ENCODE data around the gene FAM210B. TPM values are rescaled to one million over a fixed set of nuclear protein-coding genes. Genes with fewer than 3 reads are reported as not detected.
A peak's percentile ranks its signal among the peaks of the same experiment; 100 is the strongest.

The FAM210B gene, protein sequence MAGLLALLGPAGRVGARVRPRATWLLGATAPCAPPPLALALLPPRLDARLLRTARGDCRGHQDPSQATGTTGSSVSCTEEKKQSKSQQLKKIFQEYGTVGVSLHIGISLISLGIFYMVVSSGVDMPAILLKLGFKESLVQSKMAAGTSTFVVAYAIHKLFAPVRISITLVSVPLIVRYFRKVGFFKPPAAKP
- 16.5 to 19.1 TPM (median 16.5 TPM) in 3 replicates for total RNA-seq (2021)
- Bru-seq, nascent RNA: percentile 69 among the genes with signal in this experiment
- long read RNA-seq, experiment 1, transcript FAM210B-201 (3 exons, 3,046 nt): major isoform, 83 of 87 reads
- long read RNA-seq, experiment 1, partial matches to known transcripts: 2 of 87 reads
- long read RNA-seq, experiment 1, other reads (novel, unspliced or antisense): 2 of 87 reads
- long read RNA-seq, experiment 2, transcript FAM210B-201 (3 exons, 3,046 nt): major isoform, 22 of 37 reads
- long read RNA-seq, experiment 2, partial matches to known transcripts: 2 of 37 reads
- long read RNA-seq, experiment 2, other reads (novel, unspliced or antisense): 11 of 37 reads
- long read RNA-seq, experiment 3, partial matches to known transcripts: 3 of 9 reads
- long read RNA-seq, experiment 3, other reads (novel, unspliced or antisense): 6 of 9 reads

- peak within 1 kb of the TSS; percentile 83 for H3K4me3 Mint-ChIP-seq
- POLR2A ChIA-PET: no interaction called here
- peak; percentile 97 for ATAC-seq
Observed at GRCh38 chr20:56358600-56359211, at the start of gene FAM210B. TSS of gene FAM210B (plus strand) at chr20:56358974. CDS start at chr20:56359006, 32 bp downstream.

DNA sequence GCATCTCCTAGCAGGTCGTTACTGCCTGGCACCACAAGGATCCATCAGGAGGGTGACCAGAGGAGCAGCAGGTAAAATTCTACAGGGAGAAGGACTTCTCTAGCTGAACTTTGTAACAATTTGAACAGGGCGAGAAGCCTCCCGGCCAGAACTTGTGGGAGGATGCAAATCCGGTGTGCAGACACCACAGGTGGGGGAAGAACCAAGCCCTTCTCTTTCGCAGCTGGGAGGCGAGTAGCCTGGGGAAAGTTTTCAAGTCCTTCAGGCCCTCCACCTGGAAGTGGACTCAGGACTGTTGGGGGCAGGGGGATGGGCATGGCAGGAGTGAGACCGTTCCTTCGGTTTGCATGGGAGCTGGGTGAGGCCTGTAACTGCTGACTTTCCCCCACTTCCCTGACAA, 42.7 kb upstream of the FAM210B start:
- no peak for TF ChIP-seq SMAD4 (CRISPR knock-in tag; IDR thresholded peaks at IDR 0.05)
- no peak for TF ChIP-seq RELA (CRISPR knock-in tag; IDR thresholded peaks at IDR 0.05; ENCODE audit: borderline replicate concordance)
- no peak for TF ChIP-seq AFF4 (CRISPR knock-in tag; IDR thresholded peaks at IDR 0.05; ENCODE audit: borderline replicate concordance)
- no peak for TF ChIP-seq ZNF121 (CRISPR knock-in tag; IDR thresholded peaks at IDR 0.05)
- TF ChIP-seq ATF1 (CRISPR knock-in tag; IDR thresholded peaks at IDR 0.05): no peak
- TF ChIP-seq, protein P1, sequence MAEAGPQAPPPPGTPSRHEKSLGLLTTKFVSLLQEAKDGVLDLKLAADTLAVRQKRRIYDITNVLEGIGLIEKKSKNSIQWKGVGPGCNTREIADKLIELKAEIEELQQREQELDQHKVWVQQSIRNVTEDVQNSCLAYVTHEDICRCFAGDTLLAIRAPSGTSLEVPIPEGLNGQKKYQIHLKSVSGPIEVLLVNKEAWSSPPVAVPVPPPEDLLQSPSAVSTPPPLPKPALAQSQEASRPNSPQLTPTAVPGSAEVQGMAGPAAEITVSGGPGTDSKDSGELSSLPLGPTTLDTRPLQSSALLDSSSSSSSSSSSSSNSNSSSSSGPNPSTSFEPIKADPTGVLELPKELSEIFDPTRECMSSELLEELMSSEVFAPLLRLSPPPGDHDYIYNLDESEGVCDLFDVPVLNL (CRISPR knock-in tag; IDR thresholded peaks at IDR 0.05; ENCODE audit: borderline replicate concordance, low read depth): no peak
- TF ChIP-seq, protein P2, sequence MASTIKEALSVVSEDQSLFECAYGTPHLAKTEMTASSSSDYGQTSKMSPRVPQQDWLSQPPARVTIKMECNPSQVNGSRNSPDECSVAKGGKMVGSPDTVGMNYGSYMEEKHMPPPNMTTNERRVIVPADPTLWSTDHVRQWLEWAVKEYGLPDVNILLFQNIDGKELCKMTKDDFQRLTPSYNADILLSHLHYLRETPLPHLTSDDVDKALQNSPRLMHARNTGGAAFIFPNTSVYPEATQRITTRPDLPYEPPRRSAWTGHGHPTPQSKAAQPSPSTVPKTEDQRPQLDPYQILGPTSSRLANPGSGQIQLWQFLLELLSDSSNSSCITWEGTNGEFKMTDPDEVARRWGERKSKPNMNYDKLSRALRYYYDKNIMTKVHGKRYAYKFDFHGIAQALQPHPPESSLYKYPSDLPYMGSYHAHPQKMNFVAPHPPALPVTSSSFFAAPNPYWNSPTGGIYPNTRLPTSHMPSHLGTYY (CRISPR knock-in tag; IDR thresholded peaks at IDR 0.05): no peak
- H3K27ac Mint-ChIP-seq: no peak overlapping the region
- H3K4me1 Mint-ChIP-seq: no peaks in the 10 kb centered on the region
- ChIA-PET POLR2A (no interaction called here), CTCF (no interaction called here)
- no peak overlapping the region for H3K4me3 Mint-ChIP-seq
- H3K9me3 Mint-ChIP-seq: peaks cover 94% of the 10 kb centered on the region
- no peak for ATAC-seq
- peaks cover 79% of the 10 kb centered on the region for H3K36me3 Mint-ChIP-seq
- peaks cover 12% of the 10 kb centered on the region for H3K27me3 Mint-ChIP-seq (ENCODE audit: low read depth)
- DNase-seq (ENCODE audit: low spot score): no peak

More at GRCh38 chr20:56358600-56359211, at the start of gene FAM210B:
- H3K9me3 Mint-ChIP-seq: no peaks in the 10 kb centered on the region
- CTCF ChIA-PET: interaction anchor here (1.2 to 1.4 kb wide), 3 partner anchors 15 to 192 kb away, joined by 3 to 11 read pairs (median 4); partner anchors contain the start of genes AURKA and CSTF1
- H3K27ac Mint-ChIP-seq: no peak within 1 kb of the TSS
- no peaks in the 10 kb centered on the region for H3K36me3 Mint-ChIP-seq
- peaks cover 36% of the 10 kb centered on the region for H3K27me3 Mint-ChIP-seq (ENCODE audit: low read depth)
- TF ChIP-seq GTF2I (CRISPR knock-in tag; conservative IDR thresholded peaks at IDR 0.05): no peak
- TF ChIP-seq JAZF1 (CRISPR knock-in tag; IDR thresholded peaks at IDR 0.05): no peak
- TF ChIP-seq OVOL2 (CRISPR knock-in tag; IDR thresholded peaks at IDR 0.05; ENCODE audit: borderline replicate concordance): no peak
- peaks cover 24% of the 10 kb centered on the region for H3K4me1 Mint-ChIP-seq
- peak; percentile 85 for DNase-seq (ENCODE audit: low spot score)

GRCh38 chr20:56316483-56316882, 42.3 kb upstream of the FAM210B start:
- POLR2A ChIA-PET: no interaction called here
- CTCF ChIA-PET: no interaction called here
- H3K4me3 Mint-ChIP-seq: no peak overlapping the region
- peaks cover 8% of the 10 kb centered on the region for H3K27me3 Mint-ChIP-seq (ENCODE audit: low read depth)
- H3K4me1 Mint-ChIP-seq: no peaks in the 10 kb centered on the region
- ATAC-seq (no peak), DNase-seq (ENCODE audit: low spot score) (no peak)
- H3K36me3 Mint-ChIP-seq: peaks cover 78% of the 10 kb centered on the region
- no peak overlapping the region for H3K27ac Mint-ChIP-seq
- H3K9me3 Mint-ChIP-seq: peaks cover 94% of the 10 kb centered on the region
- TF ChIP-seq AFF4 (CRISPR knock-in tag; IDR thresholded peaks at IDR 0.05; ENCODE audit: borderline replicate concordance): no peak
- no peak for TF ChIP-seq FOXP4 (CRISPR knock-in tag; IDR thresholded peaks at IDR 0.05)
- TF ChIP-seq, protein P3, sequence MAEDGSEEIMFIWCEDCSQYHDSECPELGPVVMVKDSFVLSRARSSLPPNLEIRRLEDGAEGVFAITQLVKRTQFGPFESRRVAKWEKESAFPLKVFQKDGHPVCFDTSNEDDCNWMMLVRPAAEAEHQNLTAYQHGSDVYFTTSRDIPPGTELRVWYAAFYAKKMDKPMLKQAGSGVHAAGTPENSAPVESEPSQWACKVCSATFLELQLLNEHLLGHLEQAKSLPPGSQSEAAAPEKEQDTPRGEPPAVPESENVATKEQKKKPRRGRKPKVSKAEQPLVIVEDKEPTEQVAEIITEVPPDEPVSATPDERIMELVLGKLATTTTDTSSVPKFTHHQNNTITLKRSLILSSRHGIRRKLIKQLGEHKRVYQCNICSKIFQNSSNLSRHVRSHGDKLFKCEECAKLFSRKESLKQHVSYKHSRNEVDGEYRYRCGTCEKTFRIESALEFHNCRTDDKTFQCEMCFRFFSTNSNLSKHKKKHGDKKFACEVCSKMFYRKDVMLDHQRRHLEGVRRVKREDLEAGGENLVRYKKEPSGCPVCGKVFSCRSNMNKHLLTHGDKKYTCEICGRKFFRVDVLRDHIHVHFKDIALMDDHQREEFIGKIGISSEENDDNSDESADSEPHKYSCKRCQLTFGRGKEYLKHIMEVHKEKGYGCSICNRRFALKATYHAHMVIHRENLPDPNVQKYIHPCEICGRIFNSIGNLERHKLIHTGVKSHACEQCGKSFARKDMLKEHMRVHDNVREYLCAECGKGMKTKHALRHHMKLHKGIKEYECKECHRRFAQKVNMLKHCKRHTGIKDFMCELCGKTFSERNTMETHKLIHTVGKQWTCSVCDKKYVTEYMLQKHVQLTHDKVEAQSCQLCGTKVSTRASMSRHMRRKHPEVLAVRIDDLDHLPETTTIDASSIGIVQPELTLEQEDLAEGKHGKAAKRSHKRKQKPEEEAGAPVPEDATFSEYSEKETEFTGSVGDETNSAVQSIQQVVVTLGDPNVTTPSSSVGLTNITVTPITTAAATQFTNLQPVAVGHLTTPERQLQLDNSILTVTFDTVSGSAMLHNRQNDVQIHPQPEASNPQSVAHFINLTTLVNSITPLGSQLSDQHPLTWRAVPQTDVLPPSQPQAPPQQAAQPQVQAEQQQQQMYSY (CRISPR knock-in tag; IDR thresholded peaks at IDR 0.05): no peak
